NCI-H2227 treated with DMSO at 0.1 percent for 48 hours (cell line): ENCODE measurements around the gene BOLA3.
"Not testable (repeated sequence)": the region's sequence is repeated elsewhere in the genome, so short reads cannot be mapped to it uniquely, and the experiment has no call there.

Source experiments
- DNase-seq: peaks from one replicate; lab custom pipeline; 2025; lab: John Stamatoyannopoulos, UW

BOLA3 gene

GRCh38 chr2:74148457-74149246 lies 940 bp upstream of the BOLA3 start:
- no peak for DNase-seq

GRCh38 chr2:74146929-74147726 lies 584 bp downstream of the BOLA3 start:
- DNase-seq: no peak

DNA sequence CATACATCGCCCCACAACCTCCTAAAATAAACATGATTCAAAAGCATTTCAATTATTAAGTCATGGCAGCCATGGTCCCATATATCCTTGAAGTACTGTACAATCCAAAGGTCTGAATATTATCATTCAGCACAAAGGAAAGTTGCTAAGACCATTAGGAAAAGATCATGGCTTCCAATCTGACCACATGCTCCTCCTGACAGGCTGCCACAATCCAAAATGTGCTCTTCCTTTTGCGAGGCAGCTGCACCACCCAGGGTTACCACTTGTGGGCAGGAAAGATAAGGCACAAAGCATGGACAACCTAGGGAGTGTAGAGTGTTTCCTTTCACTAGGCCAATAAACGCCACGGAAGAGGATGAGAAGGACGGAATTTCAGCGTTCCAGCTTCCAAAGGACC lies 5.4 kb downstream of the BOLA3 start:
- DNase-seq: no peak

- no peak for DNase-seq
Observed at GRCh38 chr2:74138600-74139323, 8.9 kb downstream of the BOLA3 start.

GRCh38 chr2:74137651-74138599 lies 9.8 kb downstream of the BOLA3 start:
- no peak for DNase-seq

- no peak for DNase-seq
Observed at GRCh38 chr2:74131901-74132300, 15.8 kb downstream of the BOLA3 start.

DNA sequence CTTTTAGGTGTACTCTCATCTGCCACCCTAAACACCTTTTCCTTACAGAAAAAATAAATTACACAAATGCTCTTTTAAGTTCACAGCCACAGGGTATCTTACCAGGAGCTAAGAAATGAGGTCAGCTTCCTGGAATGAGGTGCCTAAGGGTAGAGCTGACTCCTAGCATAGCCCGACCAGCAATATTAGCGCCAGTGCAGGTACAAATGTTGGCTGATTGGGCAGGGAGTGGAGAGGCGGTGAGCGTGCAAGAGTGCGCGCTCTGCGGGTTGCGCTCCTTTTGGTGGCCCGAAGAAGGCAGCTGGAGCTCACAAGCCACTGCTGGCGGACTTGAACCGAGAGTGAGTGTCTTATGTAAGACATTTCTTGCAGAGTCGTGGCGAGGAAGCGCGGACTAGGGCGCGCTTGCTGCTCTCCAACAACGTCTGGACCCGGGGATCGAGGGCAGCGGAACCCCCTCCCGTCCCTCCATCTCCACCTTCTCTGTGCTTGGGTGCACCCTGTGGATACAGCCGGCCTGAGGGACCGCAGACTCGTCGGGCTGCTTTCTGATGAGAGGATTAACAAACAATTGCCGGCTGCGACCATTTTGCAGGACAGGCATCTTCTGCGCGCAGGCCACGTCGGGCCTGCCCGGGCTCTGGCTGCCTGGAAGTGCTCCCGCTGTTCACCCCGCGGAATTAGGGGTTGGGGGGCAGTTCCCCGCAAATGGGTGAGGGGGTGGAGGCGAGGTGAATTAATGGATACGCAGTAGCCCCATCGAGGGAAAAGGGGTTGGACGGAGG lies 17.3 kb downstream of the BOLA3 start:
- DNase-seq: no peak

DNA sequence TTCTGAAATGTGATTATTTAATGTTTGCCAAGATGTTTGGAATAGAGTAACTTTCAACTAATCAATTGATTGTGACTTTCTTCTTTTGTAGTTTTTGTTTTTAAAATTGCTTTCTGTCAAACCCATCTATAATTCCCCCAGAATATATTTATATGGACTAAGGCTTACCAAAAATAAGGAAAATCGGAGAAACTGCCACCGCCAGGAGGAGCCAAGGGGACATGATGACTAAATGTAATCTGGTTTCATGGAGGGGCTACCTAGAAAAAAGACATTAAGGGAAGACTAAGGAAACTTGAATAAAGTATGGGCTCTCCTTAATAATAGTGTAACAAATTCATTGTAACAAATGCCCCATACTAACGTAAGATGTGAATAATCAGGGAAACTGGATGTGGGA lies 19.5 kb downstream of the BOLA3 start:
- no peak for DNase-seq

GRCh38 chr2:74123955-74124354 lies 23.8 kb downstream of the BOLA3 start:
- not testable (repeated sequence) for DNase-seq

GRCh38 chr2:74121846-74122245 lies 25.9 kb downstream of the BOLA3 start:
- DNase-seq: not testable (repeated sequence)

- DNase-seq: peak; percentile 92
Observed at GRCh38 chr2:74119912-74120825, 27.5 kb downstream of the BOLA3 start.

- DNase-seq: no peak
Observed at GRCh38 chr2:74119339-74119738, 28.4 kb downstream of the BOLA3 start.

GRCh38 chr2:74111380-74111779 lies 36.3 kb downstream of the BOLA3 start:
- DNase-seq: no peak

DNA sequence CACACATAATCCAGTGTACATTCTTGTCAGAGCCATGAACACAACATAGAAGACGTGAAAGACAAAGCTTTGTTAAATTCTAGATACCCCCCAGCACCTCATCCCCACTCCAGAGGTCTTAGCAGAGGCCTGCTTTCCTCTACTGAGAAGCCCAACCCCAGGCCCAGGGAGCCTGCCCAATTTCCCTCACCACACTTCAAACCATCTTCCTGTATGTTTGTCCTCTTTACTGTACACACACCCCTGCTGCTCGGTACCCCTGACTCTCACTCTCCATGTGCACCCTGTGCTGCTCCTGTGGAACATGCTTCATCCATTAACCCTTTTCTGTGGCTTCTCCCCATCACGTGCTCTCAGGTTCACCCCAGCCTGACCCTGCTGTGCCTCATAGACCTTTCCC lies 37.2 kb downstream of the BOLA3 start:
- no peak for DNase-seq

- DNase-seq: no peak
Observed at GRCh38 chr2:74109551-74109950, 38.2 kb downstream of the BOLA3 start.

DNA sequence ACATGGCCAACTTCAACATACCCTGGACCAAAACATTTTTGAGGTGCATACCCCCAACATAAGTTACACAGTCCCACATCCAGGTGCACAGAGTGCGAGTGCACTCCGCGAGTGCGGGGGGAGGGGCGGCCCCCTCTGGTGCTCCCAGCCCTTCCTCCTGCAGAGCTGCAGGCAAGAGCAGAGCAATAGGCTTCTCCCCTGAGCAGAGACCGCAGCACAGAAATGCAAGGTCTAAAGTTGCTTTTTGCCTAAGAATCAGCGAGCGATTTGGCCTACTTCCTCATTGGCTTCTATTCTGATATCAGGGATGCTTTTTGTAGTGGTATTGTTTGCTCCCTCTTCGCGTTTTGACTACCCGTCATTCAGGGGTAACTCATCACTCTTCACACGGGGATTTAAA lies 40.6 kb downstream of the BOLA3 start:
- no peak for DNase-seq

DNA sequence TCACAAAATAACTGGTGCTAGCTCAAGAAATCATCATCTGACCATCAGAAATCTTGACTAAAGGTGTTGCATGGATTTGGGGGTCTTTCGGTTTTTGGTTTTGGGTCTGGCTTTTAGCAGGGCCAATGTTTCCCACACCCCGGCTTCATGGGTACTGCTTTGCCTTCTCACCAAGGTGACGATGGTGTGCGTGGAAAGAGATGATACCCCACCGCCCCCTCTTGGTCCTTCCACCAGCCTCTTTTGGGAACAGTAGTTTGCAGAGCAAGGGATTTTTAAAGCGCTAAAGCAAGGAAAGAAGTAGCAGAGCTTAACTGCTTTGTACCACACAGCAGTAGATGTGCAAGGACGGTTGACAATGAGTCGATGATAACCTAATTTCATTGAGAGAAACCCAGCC lies 42.3 kb downstream of the BOLA3 start:
- no peak for DNase-seq

DNA sequence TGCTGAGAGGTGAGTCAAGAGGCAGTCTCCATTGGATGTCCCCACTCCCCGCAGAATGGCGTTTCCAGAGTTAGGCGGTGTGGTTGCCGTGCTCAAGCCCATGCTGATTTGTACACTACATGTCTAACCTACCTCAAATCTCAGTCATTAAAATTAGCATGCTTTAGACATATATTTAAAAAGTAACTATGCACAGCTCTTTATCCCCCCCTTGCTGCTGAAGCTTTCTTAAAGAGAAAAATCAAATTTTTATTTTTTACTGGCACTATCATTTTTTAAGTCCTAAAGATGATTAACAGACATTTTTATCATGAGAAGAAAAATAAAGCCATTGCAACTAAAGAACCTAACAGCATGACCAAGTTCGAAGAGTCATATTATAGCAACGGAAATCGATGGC lies 42.9 kb downstream of the BOLA3 start:
- DNase-seq: no peak

- no peak for DNase-seq
Observed at GRCh38 chr2:74103763-74104162, 43.9 kb downstream of the BOLA3 start.

DNA sequence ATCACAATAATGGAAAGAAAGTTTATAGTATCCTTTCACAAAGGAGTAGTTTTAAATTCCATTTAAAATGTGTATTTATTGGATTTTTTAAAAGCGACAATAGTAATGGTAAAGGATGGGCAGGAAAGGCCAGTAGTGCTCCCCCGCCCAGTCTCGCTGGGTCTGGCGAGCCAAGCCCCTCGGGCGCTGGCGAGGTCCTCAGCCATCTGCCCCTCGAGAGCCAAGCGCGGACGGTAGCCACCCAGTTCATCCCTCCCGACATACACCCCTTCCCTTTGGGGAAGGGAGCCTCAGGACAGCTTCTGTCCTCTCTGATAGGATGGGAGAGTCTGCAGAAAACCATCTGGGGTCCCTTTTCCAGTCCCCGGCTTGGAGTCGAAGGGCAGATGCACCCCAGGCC lies 45.2 kb downstream of the BOLA3 start:
- DNase-seq: no peak
